GM23338 (cell line): Measurements from ENCODE around the gene GFOD1. TPM values are rescaled to one million over a fixed set of nuclear protein-coding genes. Genes with fewer than 3 reads are reported as not detected.

Source experiments
- ATAC-seq: fragments of 200-7000 bp; cut with Tn5 transposase; 3 replicates; pipeline ENCODE4 v1.9.1; 2020
- DNase-seq: peaks from one replicate; pipeline ENCODE4 v3.0.0-alpha.2; 2015; ENCODE audit warnings: low spot score
- H2AFZ ChIP-seq: fragments of 200-600 bp; sonication (generic); 2 replicates; pipeline ENCODE4 v1.8.0; 2016; ENCODE audit warnings: antibody characterized with exemption, mild to moderate bottlenecking, moderate library complexity
- H3F3A ChIP-seq: fragments of 200-600 bp; sonication (generic); replicated peaks from 2 replicates; pipeline ENCODE4 v1.8.0; 2017; ENCODE audit warnings: antibody characterized with exemption, mixed run types, low read depth
- H3K27ac ChIP-seq: fragments of 200-600 bp; sonication (generic); 2 replicates; pipeline ENCODE4 v1.6.1; 2016; ENCODE audit warnings: low read depth
- H3K27me3 ChIP-seq: fragments of 200-600 bp; sonication (generic); 2 replicates; pipeline ENCODE4 v1.8.0; 2016; ENCODE audit warnings: mild to moderate bottlenecking, mixed run types, moderate library complexity; ENCODE audit not compliant: insufficient read depth
- H3K36me3 ChIP-seq: fragments of 200-600 bp; sonication (generic); 2 replicates; pipeline ENCODE4 v1.8.0; 2016; ENCODE audit warnings: mild to moderate bottlenecking; ENCODE audit not compliant: insufficient read depth
- H3K4me1 ChIP-seq: fragments of 200-600 bp; sonication (generic); 2 replicates; pipeline ENCODE4 v1.8.0; 2016; ENCODE audit warnings: mild to moderate bottlenecking, moderate library complexity; ENCODE audit not compliant: insufficient read depth
- H3K4me2 ChIP-seq: fragments of 200-600 bp; sonication (generic); 2 replicates; pipeline ENCODE4 v1.7.1; 2017; ENCODE audit warnings: mixed run types
- H3K4me3 ChIP-seq: fragments of 200-600 bp; sonication (generic); 2 replicates; pipeline ENCODE4 v1.6.1; 2016; ENCODE audit warnings: mixed run types
- H3K79me2 ChIP-seq: fragments of 200-600 bp; sonication (generic); replicated peaks from 2 replicates; pipeline ENCODE4 v1.8.0; 2017; ENCODE audit warnings: mild to moderate bottlenecking; ENCODE audit not compliant: insufficient read depth
- H3K9me2 ChIP-seq: fragments of 200-600 bp; sonication (generic); 2 replicates; pipeline ENCODE4 v1.8.0; 2017; ENCODE audit not compliant: insufficient read depth
- H4K20me1 ChIP-seq: fragments of 200-600 bp; sonication (generic); replicated peaks from 2 replicates; pipeline ENCODE4 v1.8.0; 2017; ENCODE audit warnings: mild to moderate bottlenecking; ENCODE audit not compliant: insufficient read depth
- H3K27ac Mint-ChIP-seq: 2 replicates; pipeline ENCODE4 v1.8.0; 2020; ENCODE audit warnings: inconsistent platforms, mild to moderate bottlenecking, moderate library complexity, mixed read lengths
- H3K27me3 Mint-ChIP-seq: 3 replicates; pipeline ENCODE4 v1.8.0; 2022; ENCODE audit warnings: low read depth, mild to moderate bottlenecking, moderate library complexity, mixed read lengths, inconsistent platforms; ENCODE audit not compliant: insufficient read depth, poor library complexity
- H3K36me3 Mint-ChIP-seq: 3 replicates; pipeline ENCODE4 v1.8.0; 2021; ENCODE audit warnings: low read depth, mild to moderate bottlenecking, inconsistent platforms, moderate library complexity, mixed read lengths
- H3K4me1 Mint-ChIP-seq: 3 replicates; pipeline ENCODE4 v1.8.0; 2020; ENCODE audit warnings: mild to moderate bottlenecking, inconsistent platforms, mixed read lengths
- H3K4me3 Mint-ChIP-seq: 3 replicates; pipeline ENCODE4 v1.8.0; 2021; ENCODE audit warnings: moderate library complexity, mild to moderate bottlenecking, inconsistent platforms, mixed read lengths
- H3K9me3 Mint-ChIP-seq: 3 replicates; pipeline ENCODE4 v1.8.0; 2020; ENCODE audit warnings: moderate library complexity, mild to moderate bottlenecking, inconsistent platforms, mixed read lengths
- ETS1 ChIP-seq: IDR thresholded peaks from 2 replicates; pipeline ENCODE4 v1.6.1; 2016; ENCODE audit warnings: antibody characterized with exemption
- JUNB ChIP-seq: IDR thresholded peaks from one replicate; pipeline ENCODE4 v1.6.1; 2016; ENCODE audit warnings: antibody characterized with exemption; ENCODE audit not compliant: unreplicated experiment
- NANOG ChIP-seq: IDR thresholded peaks from 2 replicates; pipeline ENCODE4 v1.6.1; 2016; ENCODE audit warnings: antibody characterized with exemption, borderline replicate concordance
- POLR2AphosphoS5 ChIP-seq: IDR thresholded peaks from 2 replicates; pipeline ENCODE4 v1.6.1; 2016; ENCODE audit warnings: antibody characterized with exemption, low read depth
- ZNF114 ChIP-seq: fragments of 250-450 bp; sonication (Bioruptor Pico); IDR thresholded peaks from 2 replicates; pipeline ENCODE4 v1.5.0; 2020; ENCODE audit warnings: mild to moderate bottlenecking, moderate library complexity
- ZNF462 ChIP-seq: fragments of 250-450 bp; sonication (Bioruptor Pico); IDR thresholded peaks from 2 replicates; pipeline ENCODE4 v1.5.0; 2020; ENCODE audit warnings: mild to moderate bottlenecking, moderate library complexity
- polyA plus RNA-seq: library from polyadenylated mRNA; unstranded; fragments of >200 nt; fragmentation: Nextera tagmentation; extraction: Ambion mirVana; gene quantifications from 2 replicates; pipeline ENCODE4 v1.2.1, GENCODE V29; 2016
- total RNA-seq: library from RNA; depleted of rRNA; stranded (reverse); fragments of >200 nt; shearing (Covaris generic); gene quantifications from 2 replicates; pipeline ENCODE4 v1.2.3, GENCODE V29; 2014

The GFOD1 gene
- total and polyA plus RNA-seq, 2 experiments from 2014 or later = 4.9 to 12.8 TPM

GRCh38 chr6:13419422-13420195, 67.8 kb downstream of the GFOD1 start (continued):
- no peak for TF ChIP-seq ZNF462 (CRISPR knock-in tag)
- TF ChIP-seq ZNF114 (CRISPR knock-in tag) = no peak
- TF ChIP-seq ETS1 = no peak

- ATAC-seq = no peak
- H3K27me3 Mint-ChIP-seq = peaks cover 11% of the 10 kb centered on the region
- TF ChIP-seq NANOG = no peak
- TF ChIP-seq JUNB = no peak
- TF ChIP-seq POLR2AphosphoS5 = no peak
- TF ChIP-seq ETS1 = no peak
- no peak for TF ChIP-seq ZNF462 (CRISPR knock-in tag)
Measured at GRCh38 chr6:13418844-13419243, 68.6 kb downstream of the GFOD1 start.

More at GRCh38 chr6:13418844-13419243, 68.6 kb downstream of the GFOD1 start:
- H3K4me3 ChIP-seq = no peak overlapping the region
- H3K4me2 ChIP-seq = no peak overlapping the region
- H4K20me1 ChIP-seq = no peaks in the 10 kb centered on the region
- H3K4me1 Mint-ChIP-seq = peaks cover 70% of the 10 kb centered on the region
- H3K9me3 Mint-ChIP-seq = no peaks in the 10 kb centered on the region
- no peaks in the 10 kb centered on the region for H3K79me2 ChIP-seq
- peaks cover 7% of the 10 kb centered on the region; the same call in 1 of the 2 replicates for H3F3A ChIP-seq
- no peak overlapping the region for H3K27ac Mint-ChIP-seq
- no peak overlapping the region for H3K27ac ChIP-seq
- H3K4me3 Mint-ChIP-seq = no peak overlapping the region
- no peak for DNase-seq
- no peaks in the 10 kb centered on the region for H3K27me3 ChIP-seq
- no peaks in the 10 kb centered on the region; the same call in 1 of the 2 replicates for H3K9me2 ChIP-seq
- H2AFZ ChIP-seq = no peak overlapping the region
- H3K36me3 Mint-ChIP-seq = peaks cover 15% of the 10 kb centered on the region
- no peaks in the 10 kb centered on the region for H3K36me3 ChIP-seq
- H3K4me1 ChIP-seq = peaks cover 27% of the 10 kb centered on the region
